GM06990 (cell line): ENCODE results near the gene THADA.

Source experiments
- DNase-seq: peaks from one replicate; pipeline ENCODE4 v3.0.0-alpha.2; 2011; ENCODE audit not compliant: insufficient read length; ENCODE audit errors: extremely low read depth
- H3K27me3 ChIP-seq: replicated peaks from 2 replicates; pipeline ENCODE4 v1.6.0; 2011; ENCODE audit warnings: low read length; ENCODE audit not compliant: control insufficient read depth, insufficient read depth
- H3K36me3 ChIP-seq: 2 replicates; pipeline ENCODE4 v1.5.1; 2011; ENCODE audit warnings: low read length; ENCODE audit not compliant: control insufficient read depth, insufficient read depth
- H3K4me3 ChIP-seq: replicated peaks from 2 replicates; pipeline ENCODE4 v1.5.1; 2011; ENCODE audit warnings: low read depth, mild to moderate bottlenecking, control low read depth, low read length
- TF ChIP-seq, protein P1 (sequence below): IDR thresholded peaks from 2 replicates; pipeline ENCODE4 v1.5.1; 2011; ENCODE audit warnings: low read length, control low read depth, mild to moderate bottlenecking, inconsistent platforms; ENCODE audit not compliant: insufficient read depth, poor library complexity, severe bottlenecking

The THADA gene

DNA sequence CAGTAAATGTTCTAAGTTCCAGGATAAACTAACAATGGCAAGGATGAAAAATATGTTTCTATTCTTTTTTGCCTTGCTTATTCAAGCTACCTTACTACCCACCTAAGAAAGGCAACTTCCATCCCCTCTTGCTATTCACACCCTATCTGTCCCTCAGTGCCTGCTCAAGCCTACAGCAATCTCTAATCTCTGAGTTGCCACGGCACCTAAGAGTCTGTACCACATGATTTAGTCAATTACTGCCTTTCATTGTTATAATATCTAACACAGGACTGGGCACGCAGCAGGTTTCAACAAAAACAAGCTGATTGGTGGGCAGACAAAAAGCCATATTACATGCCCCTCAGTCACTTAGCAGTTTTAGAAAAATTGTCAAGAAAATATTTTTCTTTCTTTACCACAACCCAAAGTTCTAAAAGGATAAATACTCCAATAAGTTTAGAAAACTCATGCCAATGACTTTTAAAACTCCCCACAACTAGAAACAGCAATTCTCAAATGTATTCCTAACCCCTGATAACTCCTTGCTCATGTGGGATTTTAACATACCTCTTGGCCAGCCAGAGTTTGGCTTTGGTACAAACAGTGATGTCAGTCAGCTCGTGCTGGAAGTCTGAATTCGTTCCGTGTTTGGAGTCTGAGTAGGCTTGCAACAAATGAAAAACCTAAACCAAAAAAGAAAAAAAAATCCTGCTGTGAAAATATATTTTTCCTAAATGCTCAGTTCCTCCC, 252.1 kb downstream of the THADA start:
- H3K36me3 ChIP-seq: no peaks in the 10 kb centered on the region
- TF ChIP-seq, protein P1, sequence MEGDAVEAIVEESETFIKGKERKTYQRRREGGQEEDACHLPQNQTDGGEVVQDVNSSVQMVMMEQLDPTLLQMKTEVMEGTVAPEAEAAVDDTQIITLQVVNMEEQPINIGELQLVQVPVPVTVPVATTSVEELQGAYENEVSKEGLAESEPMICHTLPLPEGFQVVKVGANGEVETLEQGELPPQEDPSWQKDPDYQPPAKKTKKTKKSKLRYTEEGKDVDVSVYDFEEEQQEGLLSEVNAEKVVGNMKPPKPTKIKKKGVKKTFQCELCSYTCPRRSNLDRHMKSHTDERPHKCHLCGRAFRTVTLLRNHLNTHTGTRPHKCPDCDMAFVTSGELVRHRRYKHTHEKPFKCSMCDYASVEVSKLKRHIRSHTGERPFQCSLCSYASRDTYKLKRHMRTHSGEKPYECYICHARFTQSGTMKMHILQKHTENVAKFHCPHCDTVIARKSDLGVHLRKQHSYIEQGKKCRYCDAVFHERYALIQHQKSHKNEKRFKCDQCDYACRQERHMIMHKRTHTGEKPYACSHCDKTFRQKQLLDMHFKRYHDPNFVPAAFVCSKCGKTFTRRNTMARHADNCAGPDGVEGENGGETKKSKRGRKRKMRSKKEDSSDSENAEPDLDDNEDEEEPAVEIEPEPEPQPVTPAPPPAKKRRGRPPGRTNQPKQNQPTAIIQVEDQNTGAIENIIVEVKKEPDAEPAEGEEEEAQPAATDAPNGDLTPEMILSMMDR: no peak
- no peaks in the 10 kb centered on the region for H3K27me3 ChIP-seq
- no peak overlapping the region for H3K4me3 ChIP-seq
- no peak for DNase-seq

DNA sequence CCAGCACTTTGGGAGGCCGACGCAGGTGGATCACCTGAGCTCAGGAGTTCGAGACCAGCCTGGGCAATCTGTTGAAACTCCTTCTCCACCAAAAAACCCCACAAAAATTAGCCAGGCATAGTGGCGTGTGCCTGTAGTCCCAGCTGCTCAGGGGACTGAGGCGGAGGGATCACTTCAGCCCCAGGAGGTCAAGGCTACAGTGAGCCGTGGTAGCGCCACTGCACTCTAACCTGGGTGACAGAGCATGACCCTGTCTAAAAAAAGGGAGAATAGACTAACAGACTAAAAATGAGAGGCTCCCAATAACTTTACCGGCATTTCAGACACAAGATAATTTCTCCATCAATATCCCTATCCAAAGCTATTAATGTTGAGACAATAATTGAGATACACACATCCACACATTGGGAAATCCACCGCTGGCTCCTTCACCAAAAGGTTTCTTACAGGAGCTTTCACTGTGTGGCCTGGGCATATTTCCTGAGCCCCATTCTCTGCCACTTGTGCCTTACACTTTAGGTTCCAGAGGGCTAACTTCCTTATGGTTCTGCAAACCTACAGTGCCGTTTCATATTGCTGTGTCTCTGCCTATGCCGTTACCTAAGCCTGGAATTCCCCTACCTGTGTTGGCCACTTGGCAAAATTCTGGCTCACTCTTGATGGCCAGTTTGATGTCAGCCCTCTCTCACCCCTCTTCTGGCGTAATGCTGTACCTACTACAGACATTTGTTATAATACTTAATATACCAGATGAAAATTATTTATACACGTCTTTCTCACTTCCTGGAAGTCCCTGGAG, 253.7 kb downstream of the THADA start:
- DNase-seq: no peak
- no peak overlapping the region for H3K4me3 ChIP-seq
- H3K36me3 ChIP-seq: no peaks in the 10 kb centered on the region
- H3K27me3 ChIP-seq: no peaks in the 10 kb centered on the region
- TF ChIP-seq, protein P1: no peak

GRCh38 chr2:43340945-43341356, 254.9 kb downstream of the THADA start:
- Histone ChIP-seq H3K4me3 (no peak overlapping the region), H3K27me3 (no peaks in the 10 kb centered on the region), H3K36me3 (no peaks in the 10 kb centered on the region)
- no peak for DNase-seq
- TF ChIP-seq, protein P1: no peak

GRCh38 chr2:43340066-43340465, 255.8 kb downstream of the THADA start:
- TF ChIP-seq, protein P1: no peak
- H3K36me3 ChIP-seq: no peaks in the 10 kb centered on the region
- DNase-seq: no peak
- H3K4me3 ChIP-seq: no peak overlapping the region
- H3K27me3 ChIP-seq: no peaks in the 10 kb centered on the region

DNA sequence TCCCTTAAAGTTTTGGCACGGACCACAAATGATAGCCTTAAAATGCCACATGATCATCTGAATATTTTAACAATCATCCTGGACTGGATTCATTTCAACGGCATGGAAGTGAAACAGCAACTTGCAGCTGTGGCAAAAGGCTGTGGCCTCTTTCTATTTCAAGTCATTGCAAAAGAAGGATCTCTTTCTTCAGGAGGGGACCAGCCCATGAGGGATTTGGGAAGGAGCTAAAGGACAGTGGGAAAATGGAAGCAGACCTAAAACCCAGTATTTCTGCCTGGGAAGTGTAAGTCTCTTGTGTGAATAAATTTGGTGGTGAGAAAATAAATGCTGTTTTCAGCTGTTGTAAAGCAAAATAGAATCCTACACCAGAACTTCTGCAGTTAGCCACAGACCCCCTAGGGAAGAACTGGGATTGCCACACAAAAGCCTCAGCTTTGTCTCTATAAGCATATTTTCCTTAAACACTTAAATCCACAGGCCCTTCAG, 262.1 kb downstream of the THADA start:
- Histone ChIP-seq H3K4me3 (no peak overlapping the region), H3K27me3 (no peaks in the 10 kb centered on the region), H3K36me3 (peaks cover 2% of the 10 kb centered on the region)
- DNase-seq: no peak
- TF ChIP-seq, protein P1: no peak
